Measurements from ENCODE around the gene LTBP1.

The LTBP1 gene

GRCh38 chr2:33242845-33243244, 296.1 kb downstream of the LTBP1 start:
- H3K4me1 ChIP-seq: no peaks in the 10 kb centered on the region
- no peak overlapping the region for H3K4me3 ChIP-seq
- no peaks in the 10 kb centered on the region for H3K36me3 ChIP-seq (replicated peaks)
- no peak for DNase-seq (ENCODE audit: low spot score in 2 of 2)
- H3K27me3 ChIP-seq (ENCODE audit: low read depth): 0 out of 2 replicates have a peak, but pooled peaks cover 3% of the 10 kb centered on the region
- in situ Hi-C loops (cut with MboI; ENCODE audit: low sequenced_read_pairs): no loop called here
- no peaks in the 10 kb centered on the region for H3K9me3 ChIP-seq

GRCh38 chr2:33246432-33246831, 299.7 kb downstream of the LTBP1 start:
- Histone ChIP-seq H3K4me3 (no peak overlapping the region), H3K27me3 (ENCODE audit: low read depth) (no peaks in the 10 kb centered on the region), H3K4me1 (no peaks in the 10 kb centered on the region), H3K36me3 (replicated peaks) (no peaks in the 10 kb centered on the region), H3K9me3 (no peaks in the 10 kb centered on the region)
- DNase-seq (ENCODE audit: low spot score in 2 of 2): no peak
- in situ Hi-C loops (cut with MboI; ENCODE audit: low sequenced_read_pairs): no loop called here

GRCh38 chr2:33247365-33247764, 300.6 kb downstream of the LTBP1 start:
- in situ Hi-C loops (cut with MboI; ENCODE audit: low sequenced_read_pairs): no loop called here
- DNase-seq (ENCODE audit: low spot score in 2 of 2): no peak

GRCh38 chr2:33250417-33251029, 303.8 kb downstream of the LTBP1 start:
- Histone ChIP-seq H3K36me3 (replicated peaks) (no peaks in the 10 kb centered on the region), H3K4me3 (no peak overlapping the region), H3K9me3 (no peaks in the 10 kb centered on the region), H3K4me1 (no peaks in the 10 kb centered on the region), H3K27me3 (ENCODE audit: low read depth) (no peaks in the 10 kb centered on the region)
- DNase-seq (ENCODE audit: low spot score in 2 of 2): no peak
- in situ Hi-C loops (cut with MboI; ENCODE audit: low sequenced_read_pairs): no loop called here

More at GRCh38 chr2:33247365-33247764, 300.6 kb downstream of the LTBP1 start:
- H3K27me3 ChIP-seq (ENCODE audit: low read depth): no peaks in the 10 kb centered on the region
- no peaks in the 10 kb centered on the region for H3K36me3 ChIP-seq (replicated peaks)
- no peaks in the 10 kb centered on the region for H3K4me1 ChIP-seq
- no peak overlapping the region for H3K4me3 ChIP-seq
- no peaks in the 10 kb centered on the region for H3K9me3 ChIP-seq

- no peaks in the 10 kb centered on the region for H3K9me3 ChIP-seq
- no peak overlapping the region for H3K4me3 ChIP-seq
- H3K27me3 ChIP-seq (ENCODE audit: low read depth): no peaks in the 10 kb centered on the region
- DNase-seq (ENCODE audit: low spot score in 2 of 2): no peak
- no peaks in the 10 kb centered on the region for H3K36me3 ChIP-seq (replicated peaks)
- no peaks in the 10 kb centered on the region for H3K4me1 ChIP-seq
- in situ Hi-C loops (cut with MboI; ENCODE audit: low sequenced_read_pairs): no loop called here
Measured at GRCh38 chr2:33256162-33256755, 309.5 kb downstream of the LTBP1 start.

GRCh38 chr2:33258387-33258786, 311.6 kb downstream of the LTBP1 start:
- Histone ChIP-seq H3K4me3 (no peak overlapping the region), H3K27me3 (ENCODE audit: low read depth) (no peaks in the 10 kb centered on the region), H3K36me3 (replicated peaks) (no peaks in the 10 kb centered on the region), H3K9me3 (no peaks in the 10 kb centered on the region), H3K4me1 (no peaks in the 10 kb centered on the region)
- DNase-seq (ENCODE audit: low spot score in 2 of 2): no peak
- in situ Hi-C loops (cut with MboI; ENCODE audit: low sequenced_read_pairs): no loop called here

GRCh38 chr2:33262097-33262496, 315.3 kb downstream of the LTBP1 start:
- in situ Hi-C loops (cut with MboI; ENCODE audit: low sequenced_read_pairs): no loop called here
- H3K4me3 ChIP-seq: no peak overlapping the region
- no peaks in the 10 kb centered on the region for H3K27me3 ChIP-seq (ENCODE audit: low read depth)
- no peaks in the 10 kb centered on the region for H3K9me3 ChIP-seq
- no peaks in the 10 kb centered on the region for H3K4me1 ChIP-seq
- no peak for DNase-seq (ENCODE audit: low spot score in 2 of 2)
- H3K36me3 ChIP-seq (replicated peaks): no peaks in the 10 kb centered on the region

- Histone ChIP-seq H3K27me3 (ENCODE audit: low read depth) (no peaks in the 10 kb centered on the region), H3K4me3 (no peak overlapping the region), H3K4me1 (no peaks in the 10 kb centered on the region), H3K9me3 (no peaks in the 10 kb centered on the region), H3K36me3 (replicated peaks) (no peaks in the 10 kb centered on the region)
- in situ Hi-C loops (cut with MboI; ENCODE audit: low sequenced_read_pairs): no loop called here
- no peak for DNase-seq (ENCODE audit: low spot score in 2 of 2)
Measured at GRCh38 chr2:33264766-33265165, 318.0 kb downstream of the LTBP1 start.

GRCh38 chr2:33265584-33266338, 319.0 kb downstream of the LTBP1 start:
- Histone ChIP-seq H3K9me3 (no peaks in the 10 kb centered on the region), H3K36me3 (replicated peaks) (no peaks in the 10 kb centered on the region), H3K27me3 (ENCODE audit: low read depth) (no peaks in the 10 kb centered on the region), H3K4me1 (no peaks in the 10 kb centered on the region), H3K4me3 (no peak overlapping the region)
- in situ Hi-C loops (cut with MboI; ENCODE audit: low sequenced_read_pairs): no loop called here
- no peak for DNase-seq (ENCODE audit: low spot score in 2 of 2)

GRCh38 chr2:33266467-33266866, 319.7 kb downstream of the LTBP1 start:
- Histone ChIP-seq H3K9me3 (no peaks in the 10 kb centered on the region), H3K4me1 (no peaks in the 10 kb centered on the region), H3K4me3 (no peak overlapping the region), H3K36me3 (replicated peaks) (no peaks in the 10 kb centered on the region), H3K27me3 (ENCODE audit: low read depth) (no peaks in the 10 kb centered on the region)
- in situ Hi-C loops (cut with MboI; ENCODE audit: low sequenced_read_pairs): no loop called here
- no peak for DNase-seq (ENCODE audit: low spot score in 2 of 2)

GRCh38 chr2:33267043-33267442, 320.3 kb downstream of the LTBP1 start:
- no peak overlapping the region for H3K4me3 ChIP-seq
- no peaks in the 10 kb centered on the region for H3K4me1 ChIP-seq
- in situ Hi-C loops (cut with MboI; ENCODE audit: low sequenced_read_pairs): no loop called here
- H3K36me3 ChIP-seq (replicated peaks): no peaks in the 10 kb centered on the region
- H3K9me3 ChIP-seq: no peaks in the 10 kb centered on the region
- H3K27me3 ChIP-seq (ENCODE audit: low read depth): no peaks in the 10 kb centered on the region; the same call in 1 of the 2 replicates
- no peak for DNase-seq (ENCODE audit: low spot score in 2 of 2)

GRCh38 chr2:33267756-33268155, 321.0 kb downstream of the LTBP1 start:
- no peak for DNase-seq (ENCODE audit: low spot score in 2 of 2)
- H3K36me3 ChIP-seq (replicated peaks): no peaks in the 10 kb centered on the region
- in situ Hi-C loops (cut with MboI; ENCODE audit: low sequenced_read_pairs): no loop called here
- no peaks in the 10 kb centered on the region; the same call in 1 of the 2 replicates for H3K27me3 ChIP-seq (ENCODE audit: low read depth)
- no peak overlapping the region for H3K4me3 ChIP-seq
- no peaks in the 10 kb centered on the region for H3K4me1 ChIP-seq
- no peaks in the 10 kb centered on the region for H3K9me3 ChIP-seq

GRCh38 chr2:33268246-33268831, 321.6 kb downstream of the LTBP1 start:
- in situ Hi-C loops (cut with MboI; ENCODE audit: low sequenced_read_pairs): no loop called here
- H3K36me3 ChIP-seq (replicated peaks): no peaks in the 10 kb centered on the region
- no peaks in the 10 kb centered on the region for H3K4me1 ChIP-seq

GRCh38 chr2:33272001-33272400, 325.2 kb downstream of the LTBP1 start:
- Histone ChIP-seq H3K27me3 (ENCODE audit: low read depth) (no peaks in the 10 kb centered on the region; the same call in 1 of the 2 replicates), H3K9me3 (no peaks in the 10 kb centered on the region), H3K4me1 (no peaks in the 10 kb centered on the region), H3K4me3 (no peak overlapping the region), H3K36me3 (replicated peaks) (no peaks in the 10 kb centered on the region)
- no peak for DNase-seq (ENCODE audit: low spot score in 2 of 2)
- in situ Hi-C loops (cut with MboI; ENCODE audit: low sequenced_read_pairs): no loop called here

More at GRCh38 chr2:33268246-33268831, 321.6 kb downstream of the LTBP1 start:
- H3K9me3 ChIP-seq: no peaks in the 10 kb centered on the region
- H3K27me3 ChIP-seq (ENCODE audit: low read depth): no peaks in the 10 kb centered on the region; the same call in 1 of the 2 replicates
- no peak for DNase-seq (ENCODE audit: low spot score in 2 of 2)
- no peak overlapping the region for H3K4me3 ChIP-seq

Data from HAP-1 (cell line).